Endodermal cell (in vitro differentiated cells): ENCODE results near the gene ACSS1. TPM values are rescaled to one million over a fixed set of nuclear protein-coding genes. Genes with fewer than 3 reads are reported as not detected.

Experiments used
- DNase-seq: peaks from one replicate; pipeline ENCODE4 v3.0.0-alpha.2; 2017
- H3K27ac ChIP-seq: 2 replicates; pipeline ENCODE4 v1.5.1; 2013; ENCODE audit warnings: mild to moderate bottlenecking, low read depth, low read length, moderate library complexity
- H3K27me3 ChIP-seq: 2 replicates; pipeline ENCODE4 v1.6.1; 2013; ENCODE audit warnings: mild to moderate bottlenecking, low read length, moderate library complexity; ENCODE audit not compliant: insufficient read depth, control insufficient read depth, poor library complexity, severe bottlenecking
- H3K36me3 ChIP-seq: 2 replicates; pipeline ENCODE4 v1.7.0; 2013; ENCODE audit warnings: mild to moderate bottlenecking, low read length, moderate library complexity; ENCODE audit not compliant: control insufficient read depth, insufficient read depth
- H3K4me1 ChIP-seq: one replicate; pipeline ENCODE4 v1.7.0; 2013; ENCODE audit warnings: low read length; ENCODE audit not compliant: control insufficient read depth, insufficient read depth
- H3K4me3 ChIP-seq: 2 replicates; pipeline ENCODE4 v1.5.1; 2013; ENCODE audit warnings: mild to moderate bottlenecking, low read length, moderate library complexity
- H3K9ac ChIP-seq: 2 replicates; pipeline ENCODE4 v1.6.1; 2013; ENCODE audit warnings: mild to moderate bottlenecking, low read length, moderate library complexity; ENCODE audit not compliant: poor library complexity, severe bottlenecking; ENCODE audit errors: extremely low read depth
- H3K9me3 ChIP-seq: 2 replicates; pipeline ENCODE4 v1.6.1; 2013; ENCODE audit warnings: mild to moderate bottlenecking, low read length, moderate library complexity; ENCODE audit not compliant: control insufficient read depth
- H3K27ac Mint-ChIP-seq: 2 replicates; pipeline ENCODE4 v1.8.0; 2020; ENCODE audit warnings: mixed read lengths
- H3K27me3 Mint-ChIP-seq: 2 replicates; pipeline ENCODE4 v1.8.0; 2021; ENCODE audit warnings: mild to moderate bottlenecking, mixed read lengths; ENCODE audit not compliant: insufficient read depth
- H3K36me3 Mint-ChIP-seq: 2 replicates; pipeline ENCODE4 v1.8.0; 2020; ENCODE audit warnings: low read depth, mixed read lengths
- H3K4me1 Mint-ChIP-seq: 2 replicates; pipeline ENCODE4 v1.8.0; 2020; ENCODE audit warnings: mixed read lengths
- H3K4me3 Mint-ChIP-seq: 2 replicates; pipeline ENCODE4 v1.8.0; 2020; ENCODE audit warnings: mild to moderate bottlenecking, moderate library complexity, mixed read lengths
- H3K9me3 Mint-ChIP-seq: 2 replicates; pipeline ENCODE4 v1.8.0; 2020; ENCODE audit warnings: mild to moderate bottlenecking, mixed read lengths
- CTCF ChIP-seq: fragments of 200-600 bp; sonication (generic); conservative IDR thresholded peaks from 2 replicates; pipeline ENCODE4 v1.5.0; 2021; ENCODE audit warnings: antibody characterized with exemption, mild to moderate bottlenecking
- WGBS, 2 experiments: methylation state at CpG; one replicate each; pipeline versions ENCODE4 v1.1.5 to v1.1.7; 2013; ENCODE audit warnings: missing lambda C conversion rate in 2 of 2, mixed read lengths in 1 of 2; ENCODE audit not compliant: insufficient coverage in 1 of 2, insufficient read length in 1 of 2; 5-methylcytosine and 5-hydroxymethylcytosine counted together
- total RNA-seq, 2 donors: library from RNA; stranded (reverse); fragmentation: NEBNext Ultra II Directional in 1 of 2; extraction: Animal tissue kit (Norgen Biotek cat#: 25700) in 1 of 2; gene quantifications; 2 replicates in 1 of 2; 3 replicates in 1 of 2; pipeline ENCODE4 v1.2.1, GENCODE V29; 2021

ACSS1 gene
- total RNA-seq, 2 donors from 2014 or later, result 0.22 TPM; not detected in 1

GRCh38 chr20:24981282-24981681 is 76.7 kb downstream of the ACSS1 start:
- H3K9me3 ChIP-seq, result peaks cover 17% of the 10 kb centered on the region
- no peak overlapping the region for H3K4me3 ChIP-seq
- WGBS, 2 experiments, result 78 to 96% methylated on average over 4 of the region's 4 CpGs
- H3K27ac ChIP-seq, result no peak overlapping the region
- peak; percentile 19 for DNase-seq
- no peaks in the 10 kb centered on the region for H3K27me3 ChIP-seq
- Mint-ChIP-seq H3K4me3 (no peak overlapping the region), H3K36me3 (peaks cover 68% of the 10 kb centered on the region), H3K27ac (no peak overlapping the region), H3K27me3 (no peaks in the 10 kb centered on the region), H3K9me3 (peaks cover 29% of the 10 kb centered on the region), H3K4me1 (no peaks in the 10 kb centered on the region)
- H3K4me1 ChIP-seq, result no peaks in the 10 kb centered on the region
- H3K36me3 ChIP-seq, result peaks cover 48% of the 10 kb centered on the region
- TF ChIP-seq CTCF, result no peak
- no peak overlapping the region for H3K9ac ChIP-seq

- Histone ChIP-seq H3K9me3 (peaks cover 25% of the 10 kb centered on the region), H3K4me3 (no peak overlapping the region), H3K9ac (no peak overlapping the region), H3K27me3 (no peaks in the 10 kb centered on the region), H3K4me1 (no peaks in the 10 kb centered on the region), H3K36me3 (peaks cover 51% of the 10 kb centered on the region), H3K27ac (no peak overlapping the region)
- Mint-ChIP-seq H3K27ac (no peak overlapping the region), H3K4me1 (no peaks in the 10 kb centered on the region), H3K4me3 (no peak overlapping the region), H3K36me3 (peaks cover 76% of the 10 kb centered on the region), H3K27me3 (no peaks in the 10 kb centered on the region), H3K9me3 (peaks cover 37% of the 10 kb centered on the region)
- WGBS, 2 experiments, result 94 to 97% methylated on average over 23 to 34 of the region's 34 CpGs
- DNase-seq, result peak; percentile 5
- TF ChIP-seq CTCF, result no peak
These were observed 77.5 kb downstream of the ACSS1 start for GRCh38 chr20:24980291-24981053.

- Mint-ChIP-seq H3K4me1 (no peaks in the 10 kb centered on the region), H3K27ac (no peak overlapping the region), H3K36me3 (peaks cover 79% of the 10 kb centered on the region), H3K4me3 (no peak overlapping the region), H3K27me3 (no peaks in the 10 kb centered on the region), H3K9me3 (peaks cover 38% of the 10 kb centered on the region)
- Histone ChIP-seq H3K9ac (no peak overlapping the region), H3K27me3 (no peaks in the 10 kb centered on the region), H3K4me3 (no peak overlapping the region), H3K36me3 (peaks cover 51% of the 10 kb centered on the region), H3K4me1 (no peaks in the 10 kb centered on the region), H3K27ac (no peak overlapping the region), H3K9me3 (peaks cover 32% of the 10 kb centered on the region)
- DNase-seq, result peak; percentile 7
- WGBS, 2 experiments, result 90 to 100% methylated on average over 12 to 15 of the region's 15 CpGs
- TF ChIP-seq CTCF, result no peak
These were observed 78.6 kb downstream of the ACSS1 start for GRCh38 chr20:24979036-24979960.
